Endothelial cell of umbilical vein (primary cell): Measurements from ENCODE around the gene ROMO1.

ENCODE experiments used
- EZH2 ChIP-seq: IDR thresholded peaks from 2 replicates; pipeline ENCODE4 v1.6.1; 2012; ENCODE audit warnings: borderline replicate concordance, low read depth, mild to moderate bottlenecking, moderate library complexity, low read length, inconsistent platforms; ENCODE audit not compliant: severe bottlenecking
- FOS ChIP-seq: IDR thresholded peaks from 2 replicates; pipeline ENCODE4 v1.6.1; 2011; ENCODE audit warnings: mild to moderate bottlenecking, low read length, moderate library complexity, borderline replicate concordance; ENCODE audit not compliant: insufficient read depth
- POLR2A ChIP-seq: IDR thresholded peaks from 2 replicates; pipeline ENCODE4 v1.6.1; 2012; ENCODE audit warnings: low read depth, mild to moderate bottlenecking, control low read depth, low read length
- POLR2AphosphoS5 ChIP-seq: IDR thresholded peaks from 2 replicates; pipeline ENCODE4 v1.6.1; 2012; ENCODE audit warnings: low read depth, mild to moderate bottlenecking, control low read depth, low read length, moderate library complexity; ENCODE audit not compliant: insufficient read depth
- TF ChIP-seq, protein P1 (sequence below), 2 donors: IDR thresholded peaks; 1 replicate in 1 of 2; 2 replicates in 1 of 2; pipeline ENCODE4 v1.5.1; 2011; ENCODE audit warnings: low read length in 2 of 2, mild to moderate bottlenecking in 2 of 2, moderate library complexity in 2 of 2, control low read depth in 1 of 2, inconsistent platforms in 1 of 2, low read depth in 1 of 2; ENCODE audit not compliant: insufficient read depth in 1 of 2; ENCODE audit errors: extremely low read depth in 1 of 2

DNA sequence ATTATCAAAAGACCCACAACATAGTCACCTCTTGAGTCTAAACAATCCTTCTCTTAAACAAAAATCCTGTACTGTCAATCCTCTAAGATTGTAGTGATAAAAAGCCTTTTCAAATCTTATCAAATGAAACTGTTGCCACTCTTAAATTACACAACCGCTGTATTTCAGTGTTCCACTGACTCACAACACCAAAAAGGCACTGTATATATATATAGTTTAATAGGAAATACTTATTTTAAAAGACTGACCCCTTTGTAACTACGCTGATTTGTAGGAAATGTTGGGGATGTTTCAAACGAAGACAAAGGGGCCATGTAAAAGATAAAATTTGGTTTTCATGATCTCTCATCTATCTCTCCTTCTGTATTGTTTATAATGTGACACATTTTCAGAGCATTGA is 48.6 kb upstream of the ROMO1 start:
- TF ChIP-seq POLR2A (no peak), POLR2AphosphoS5 (no peak), EZH2 (no peak), FOS (no peak)
- TF ChIP-seq, protein P1, sequence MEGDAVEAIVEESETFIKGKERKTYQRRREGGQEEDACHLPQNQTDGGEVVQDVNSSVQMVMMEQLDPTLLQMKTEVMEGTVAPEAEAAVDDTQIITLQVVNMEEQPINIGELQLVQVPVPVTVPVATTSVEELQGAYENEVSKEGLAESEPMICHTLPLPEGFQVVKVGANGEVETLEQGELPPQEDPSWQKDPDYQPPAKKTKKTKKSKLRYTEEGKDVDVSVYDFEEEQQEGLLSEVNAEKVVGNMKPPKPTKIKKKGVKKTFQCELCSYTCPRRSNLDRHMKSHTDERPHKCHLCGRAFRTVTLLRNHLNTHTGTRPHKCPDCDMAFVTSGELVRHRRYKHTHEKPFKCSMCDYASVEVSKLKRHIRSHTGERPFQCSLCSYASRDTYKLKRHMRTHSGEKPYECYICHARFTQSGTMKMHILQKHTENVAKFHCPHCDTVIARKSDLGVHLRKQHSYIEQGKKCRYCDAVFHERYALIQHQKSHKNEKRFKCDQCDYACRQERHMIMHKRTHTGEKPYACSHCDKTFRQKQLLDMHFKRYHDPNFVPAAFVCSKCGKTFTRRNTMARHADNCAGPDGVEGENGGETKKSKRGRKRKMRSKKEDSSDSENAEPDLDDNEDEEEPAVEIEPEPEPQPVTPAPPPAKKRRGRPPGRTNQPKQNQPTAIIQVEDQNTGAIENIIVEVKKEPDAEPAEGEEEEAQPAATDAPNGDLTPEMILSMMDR (IDR thresholded peaks at IDR 0.05; ENCODE audit: extremely low read depth in 1 of 2, insufficient read depth in 1 of 2, low read depth in 1 of 2, low read length in 2 of 2), result no peak
